GM18498 (cell line): ENCODE data around the gene LRP1B.

Experiments
- ATAC-seq: cut with Tn5 transposase; IDR thresholded peaks from one replicate; pipeline ENCODE4 v1.9.1; 2021; ENCODE audit warnings: mild to moderate bottlenecking, moderate library complexity; ENCODE audit not compliant: unreplicated experiment

LRP1B gene

DNA sequence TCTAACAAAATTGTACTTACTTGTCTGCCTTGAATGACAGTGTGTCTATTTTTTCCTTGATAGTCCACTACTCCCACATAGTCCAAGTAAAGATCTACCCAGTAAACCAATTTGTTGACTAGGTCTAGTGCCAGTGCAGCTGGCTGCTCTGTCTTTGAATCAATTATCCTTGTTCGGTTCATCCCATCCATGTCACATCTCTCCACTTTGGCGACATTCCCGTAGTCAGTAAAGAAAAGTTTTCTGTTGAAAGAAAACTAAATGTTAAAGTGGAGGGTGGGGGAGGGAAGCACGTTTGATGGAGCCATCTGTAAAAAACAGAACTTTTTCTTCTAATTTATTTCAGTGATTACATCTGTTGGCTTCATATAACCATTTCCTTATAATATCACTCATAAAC, 1068.8 kb downstream of the LRP1B start:
- no peak for ATAC-seq

DNA sequence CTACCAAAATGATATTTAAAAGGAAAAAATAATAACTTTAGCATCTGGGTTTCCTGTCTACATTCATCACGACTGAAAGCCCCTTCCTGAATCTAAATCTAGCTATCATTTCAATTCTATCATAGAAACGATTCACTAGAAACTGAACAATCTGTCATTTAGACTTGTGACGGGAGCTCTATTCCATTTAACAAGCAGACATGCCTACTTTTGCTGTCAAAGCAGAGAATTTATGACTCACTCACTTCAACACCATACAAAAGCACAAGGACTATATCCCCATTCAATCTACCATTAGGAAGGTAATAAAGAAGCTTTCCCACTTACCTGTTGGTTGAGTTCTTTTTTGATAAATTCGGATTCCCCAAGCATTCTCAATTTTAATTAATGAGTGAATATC, 1072.3 kb downstream of the LRP1B start:
- ATAC-seq: no peak

GRCh38 chr2:141055531-141055930, 1075.3 kb downstream of the LRP1B start:
- ATAC-seq: no peak

DNA sequence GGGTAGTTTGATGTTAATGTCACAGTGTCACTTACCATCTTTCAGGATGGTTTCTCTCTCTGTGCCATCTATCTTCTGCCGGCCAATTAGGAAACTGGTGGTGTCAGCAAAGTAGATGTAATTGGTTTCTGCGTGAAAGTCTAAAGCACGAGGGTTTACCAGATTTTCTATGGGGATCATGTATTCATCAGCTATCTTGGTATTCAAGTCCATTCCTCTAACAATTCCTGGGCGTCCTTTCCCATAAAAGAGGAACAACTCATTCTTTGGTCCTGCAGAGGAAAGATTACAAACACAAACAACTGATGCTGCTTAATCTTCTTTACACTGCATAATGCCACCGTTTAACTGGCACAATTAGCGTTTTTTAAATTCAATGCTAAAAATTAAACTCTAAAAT, 1081.9 kb downstream of the LRP1B start:
- ATAC-seq: no peak

- ATAC-seq: no peak
These were observed 1089.5 kb downstream of the LRP1B start for GRCh38 chr2:141041281-141041680.

DNA sequence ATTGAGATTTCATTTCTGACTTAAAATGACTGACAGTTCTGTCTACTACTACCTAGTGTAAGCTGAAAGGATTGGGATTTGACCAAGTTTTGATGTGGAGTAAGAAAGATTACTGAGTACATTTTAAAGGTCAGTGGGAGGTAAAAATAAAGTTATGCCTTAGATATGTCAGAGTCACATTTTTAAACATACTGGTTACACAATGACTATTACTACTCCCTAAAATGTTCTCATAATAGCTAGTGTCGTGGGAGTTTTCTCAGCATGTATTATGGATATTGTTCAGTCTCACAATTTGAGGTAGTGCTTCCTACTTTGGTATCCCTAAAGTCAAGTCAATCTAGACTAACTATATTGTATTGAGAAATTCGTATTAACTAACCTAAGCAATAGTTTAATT, 1092.5 kb downstream of the LRP1B start:
- no peak for ATAC-seq

DNA sequence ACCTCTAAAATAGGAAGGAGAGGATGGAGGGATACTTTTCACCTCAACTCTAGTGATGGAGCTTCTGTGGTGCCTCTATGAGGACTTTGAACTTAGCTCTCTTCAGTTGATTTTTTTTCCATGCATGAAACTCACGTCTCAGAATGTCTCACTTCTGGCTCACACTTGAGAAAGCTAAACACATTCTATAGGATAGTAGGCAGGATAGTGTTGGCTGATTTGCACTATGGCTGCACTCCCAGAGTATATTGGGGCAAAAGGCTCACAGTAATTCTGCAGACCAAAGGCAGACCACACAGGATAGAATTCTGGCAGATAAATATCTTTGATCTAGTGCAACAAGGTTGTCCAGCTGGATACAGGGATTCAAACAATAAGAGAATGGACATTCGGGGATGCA, 1093.5 kb downstream of the LRP1B start:
- ATAC-seq: no peak

GRCh38 chr2:141035846-141036420, 1094.9 kb downstream of the LRP1B start:
- no peak for ATAC-seq

DNA sequence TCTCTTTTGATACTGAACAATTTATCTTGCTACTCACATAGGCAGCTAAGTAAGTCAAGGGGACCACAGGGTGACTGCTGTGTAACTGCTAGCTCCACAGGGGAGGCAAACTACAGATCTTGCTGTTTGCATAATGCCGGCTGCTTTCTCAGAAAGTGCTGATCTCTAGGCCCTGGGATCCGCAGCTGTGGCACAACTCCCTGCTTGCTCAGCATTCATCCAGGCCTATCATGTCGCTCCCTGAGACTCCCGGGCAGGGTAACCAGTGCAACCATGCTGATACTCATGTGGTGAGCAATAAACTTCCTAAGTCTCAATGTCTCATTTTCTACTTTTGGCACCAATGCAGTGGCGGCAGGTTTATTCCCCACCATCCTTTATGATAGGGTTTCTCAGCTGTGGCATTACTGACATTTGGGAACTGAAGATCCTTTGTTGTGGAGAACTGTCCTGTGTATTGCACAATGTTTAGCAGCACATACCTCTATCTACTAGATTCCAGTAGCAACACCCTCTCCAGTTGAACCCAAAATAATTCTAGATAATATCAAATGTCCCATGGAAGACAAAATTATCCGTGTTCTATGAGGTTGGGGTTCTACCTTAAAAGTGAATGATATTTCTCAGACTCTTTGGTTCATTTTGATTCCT, 1101.3 kb downstream of the LRP1B start:
- ATAC-seq: no peak

DNA sequence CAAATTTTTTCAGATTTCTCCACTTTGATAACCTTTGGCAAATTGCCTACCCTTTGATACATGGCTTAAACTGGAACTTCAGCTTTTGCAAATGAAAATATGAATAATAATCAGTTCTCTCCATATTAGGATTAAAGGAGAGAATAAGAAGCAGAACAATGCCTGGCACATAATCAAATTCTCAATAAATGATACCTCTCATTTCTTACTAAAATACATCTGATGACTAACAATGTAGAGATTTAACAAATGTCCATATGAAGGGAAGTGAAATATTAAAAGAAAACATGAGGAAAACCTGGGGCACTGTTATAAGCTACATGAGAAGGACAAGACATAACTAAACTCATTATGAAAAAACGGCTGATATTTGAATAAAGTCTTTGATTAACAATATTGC, 1103.6 kb downstream of the LRP1B start:
- no peak for ATAC-seq

GRCh38 chr2:141021611-141022010, 1109.2 kb downstream of the LRP1B start:
- no peak for ATAC-seq

DNA sequence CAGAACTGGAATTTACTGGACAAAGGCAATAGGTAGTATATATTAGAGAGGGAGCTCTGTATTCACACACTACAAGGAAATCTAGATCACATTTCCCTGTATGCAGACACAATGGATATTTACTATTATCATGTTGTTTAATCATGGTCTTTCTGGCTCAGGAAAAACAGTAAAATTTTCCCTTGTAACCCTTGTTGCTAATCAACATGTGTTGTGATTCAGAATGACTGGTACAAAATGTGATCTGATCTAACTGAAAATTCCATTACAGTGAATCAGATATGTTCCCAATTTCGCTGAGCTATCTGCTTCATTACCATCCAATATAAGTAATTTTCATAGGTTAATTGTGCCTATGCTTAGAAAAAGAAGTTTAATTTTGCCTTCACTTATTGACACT, 1109.7 kb downstream of the LRP1B start:
- ATAC-seq: no peak

- no peak for ATAC-seq
These were observed 1110.5 kb downstream of the LRP1B start for GRCh38 chr2:141020346-141020745.

DNA sequence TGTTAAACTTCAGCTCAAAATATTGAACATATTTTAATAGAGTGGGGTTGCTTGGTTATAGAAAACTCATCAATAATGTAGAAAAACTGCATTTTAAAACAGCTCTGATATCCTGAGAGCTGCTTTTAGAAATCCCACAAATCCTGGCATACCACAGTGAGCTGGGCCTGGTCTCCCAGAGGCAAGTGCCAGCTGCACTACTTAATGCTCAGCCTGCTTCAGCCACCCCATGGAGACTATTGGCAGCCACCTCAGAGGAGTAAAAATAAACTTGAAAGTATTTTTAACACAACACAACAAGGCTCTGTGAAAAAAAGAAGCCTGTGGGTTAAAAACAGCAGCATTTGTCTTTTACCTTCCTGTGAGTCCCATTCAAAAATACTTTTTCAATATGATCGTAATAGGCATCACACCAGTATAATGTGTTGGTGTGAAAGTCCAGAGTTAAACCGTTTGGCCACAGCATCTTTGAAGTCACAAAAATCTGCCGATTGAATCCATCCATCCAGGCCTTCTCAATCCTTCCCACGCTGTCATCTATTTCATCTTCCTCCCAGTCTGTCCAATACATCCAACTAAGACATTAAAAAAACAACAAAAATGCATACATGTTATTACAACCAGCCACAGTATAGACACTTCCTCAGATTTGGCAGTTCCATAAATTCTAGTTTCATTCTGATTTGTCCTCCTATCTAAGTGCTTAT, 1115.3 kb downstream of the LRP1B start:
- ATAC-seq: no peak

DNA sequence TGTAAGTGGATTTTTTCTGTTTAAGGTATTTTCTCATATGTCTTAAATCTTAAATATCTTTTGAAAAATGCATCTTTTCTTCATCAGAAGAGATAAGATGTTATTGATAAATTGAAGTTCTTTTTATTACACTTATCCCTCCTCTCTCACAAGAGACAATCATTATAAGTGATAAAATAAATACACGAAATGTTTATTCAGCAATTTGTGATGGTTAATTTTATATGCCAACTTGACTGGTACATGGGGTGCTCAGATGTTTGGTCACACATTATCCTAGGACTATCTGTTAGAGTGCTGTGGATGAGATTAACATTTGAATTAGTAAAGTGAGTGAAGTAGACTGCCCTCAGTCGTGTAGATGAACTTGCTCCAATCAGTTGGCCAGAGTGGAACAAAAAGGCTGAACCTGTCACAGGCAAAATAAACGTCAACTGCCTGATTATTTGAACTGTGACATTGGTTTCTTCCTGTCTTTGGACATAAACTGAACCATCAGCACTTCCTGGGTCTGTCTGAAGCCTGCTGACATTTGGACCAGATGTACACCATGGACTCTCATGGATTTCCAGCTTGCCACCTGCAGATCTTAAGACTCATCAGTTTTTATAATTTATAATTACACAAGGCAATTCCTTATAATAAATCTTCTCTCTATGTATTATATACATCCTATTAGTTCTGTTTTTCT, 1126.7 kb downstream of the LRP1B start:
- ATAC-seq: no peak

DNA sequence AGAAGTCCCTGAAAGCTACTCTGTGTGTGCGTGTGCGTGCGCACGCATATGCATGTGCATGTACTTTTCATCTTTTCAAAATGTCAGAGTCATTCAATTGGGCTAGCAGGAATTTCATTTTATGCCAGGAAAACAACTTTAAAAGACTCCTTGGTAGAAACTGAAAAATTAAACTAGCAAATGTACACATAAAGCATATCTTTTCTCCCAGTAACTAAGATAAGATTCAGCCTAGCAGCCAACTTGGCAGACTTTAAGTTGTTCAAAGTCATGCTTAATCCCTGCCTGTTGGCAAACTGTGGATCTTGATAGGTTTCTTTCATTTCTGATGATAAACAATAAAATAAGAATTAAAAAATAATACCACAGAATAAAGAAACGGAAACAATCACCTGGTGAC, 1129.1 kb downstream of the LRP1B start:
- no peak for ATAC-seq

GRCh38 chr2:140998577-140998976, 1132.2 kb downstream of the LRP1B start:
- no peak for ATAC-seq

DNA sequence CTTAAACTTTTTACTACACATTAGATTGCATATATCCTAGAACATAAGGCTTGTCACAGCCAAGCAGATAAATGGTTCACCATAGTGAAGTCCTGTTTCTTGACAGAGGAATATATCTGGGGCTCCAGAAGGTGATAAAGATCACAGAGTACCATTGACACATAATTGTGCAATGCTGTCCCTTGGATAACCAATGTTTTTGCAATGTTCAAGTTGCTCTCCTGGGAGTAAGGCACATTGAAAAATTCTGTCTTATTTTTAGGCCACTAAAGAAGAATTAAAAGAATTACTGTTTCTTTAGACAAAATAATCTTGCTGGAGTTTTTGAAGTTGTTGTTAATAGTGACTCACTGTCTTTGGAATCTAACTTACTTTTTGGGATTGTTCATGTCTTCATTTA, 1132.8 kb downstream of the LRP1B start:
- ATAC-seq: no peak

GRCh38 chr2:140994856-140995255, 1136.0 kb downstream of the LRP1B start:
- ATAC-seq: no peak

- ATAC-seq: no peak
These were observed 1140.4 kb downstream of the LRP1B start for GRCh38 chr2:140990416-140990815.

DNA sequence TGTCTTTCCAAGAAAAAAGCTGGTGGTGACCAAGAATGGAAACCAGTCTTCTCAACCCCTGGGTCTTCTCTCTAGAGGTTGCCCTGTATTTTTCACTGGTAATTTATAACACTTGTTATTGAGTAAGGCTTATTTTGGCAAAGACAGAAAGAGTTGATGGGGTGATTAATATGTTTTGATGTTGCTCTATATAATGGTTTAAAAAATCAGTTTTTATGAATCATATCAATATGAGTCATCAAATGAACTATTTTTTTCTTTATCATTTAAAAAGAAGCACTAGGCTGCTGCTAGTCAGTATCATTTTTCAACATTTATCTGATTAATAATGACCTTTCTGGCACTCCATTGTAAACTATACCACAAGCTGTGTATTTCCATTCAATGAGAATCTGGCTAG, 1142.2 kb downstream of the LRP1B start:
- ATAC-seq: no peak

GRCh38 chr2:140986456-140986855, 1144.4 kb downstream of the LRP1B start:
- no peak for ATAC-seq
